NCI-H1092 (cell line): Measurements from ENCODE around the gene TMCC2.
A peak's percentile ranks its signal among the peaks of the same experiment; 100 is the strongest.
"Not testable (repeated sequence)": the region's sequence is repeated elsewhere in the genome, so short reads cannot be mapped to it uniquely, and the experiment has no call there.

ENCODE experiments used
- DNase-seq: peaks from one replicate; lab custom pipeline; 2025; lab: John Stamatoyannopoulos, UW

TMCC2 gene

GRCh38 chr1:205214756-205215155, 13.0 kb upstream of the TMCC2 start:
- DNase-seq, result no peak

GRCh38 chr1:205216588-205216987, 11.2 kb upstream of the TMCC2 start:
- DNase-seq, result no peak

- no peak for DNase-seq
Measured at GRCh38 chr1:205217418-205217817, 10.3 kb upstream of the TMCC2 start.

GRCh38 chr1:205220421-205220820, 7.3 kb upstream of the TMCC2 start:
- DNase-seq, result no peak

- DNase-seq, result no peak
Measured at GRCh38 chr1:205224736-205225135, 3.0 kb upstream of the TMCC2 start.

GRCh38 chr1:205225901-205226765, 1.6 kb upstream of the TMCC2 start:
- DNase-seq, result no peak

GRCh38 chr1:205226868-205227583, 720 bp upstream of the TMCC2 start:
- no peak for DNase-seq

- DNase-seq, result no peak
Measured at GRCh38 chr1:205228093-205228521, 361 bp downstream of the TMCC2 start.

- peak; percentile 84 for DNase-seq
Measured at GRCh38 chr1:205229399-205229871, 1.7 kb downstream of the TMCC2 start.

- no peak for DNase-seq
Measured at GRCh38 chr1:205229916-205230700, 2.4 kb downstream of the TMCC2 start.

GRCh38 chr1:205230982-205231381, 3.2 kb downstream of the TMCC2 start:
- no peak for DNase-seq

- no peak for DNase-seq
Measured at GRCh38 chr1:205232127-205232820, 4.5 kb downstream of the TMCC2 start.

GRCh38 chr1:205232945-205233397, 5.2 kb downstream of the TMCC2 start:
- no peak for DNase-seq

- DNase-seq, result not testable (repeated sequence)
Measured at GRCh38 chr1:205233986-205234385, 6.2 kb downstream of the TMCC2 start.

GRCh38 chr1:205235951-205236350, 8.2 kb downstream of the TMCC2 start:
- no peak for DNase-seq

- DNase-seq, result no peak
Measured at GRCh38 chr1:205236526-205236925, 8.8 kb downstream of the TMCC2 start.

GRCh38 chr1:205236951-205237475, 9.3 kb downstream of the TMCC2 start:
- no peak for DNase-seq

GRCh38 chr1:205237526-205238484, 10.1 kb downstream of the TMCC2 start:
- DNase-seq, result no peak

- no peak for DNase-seq
Measured at GRCh38 chr1:205239078-205239477, 11.3 kb downstream of the TMCC2 start.

GRCh38 chr1:205240118-205240517, 12.4 kb downstream of the TMCC2 start:
- no peak for DNase-seq
